Ishikawa (cell line): ENCODE results near the gene ATG12.

ENCODE experiments used
- CEBPB ChIP-seq: IDR thresholded peaks from 2 replicates; pipeline ENCODE4 v1.6.1; 2012
- CREB1 ChIP-seq: IDR thresholded peaks from 2 replicates; pipeline ENCODE4 v1.6.1; 2012; ENCODE audit warnings: low read depth
- EGR1 ChIP-seq: IDR thresholded peaks from 2 replicates; pipeline ENCODE4 v1.6.1; 2012
- EP300 ChIP-seq: IDR thresholded peaks from 2 replicates; pipeline ENCODE4 v1.6.1; 2012; ENCODE audit warnings: borderline replicate concordance
- FOXM1 ChIP-seq: IDR thresholded peaks from 2 replicates; pipeline ENCODE4 v1.6.1; 2012; ENCODE audit warnings: low read depth, borderline replicate concordance
- MAX ChIP-seq: IDR thresholded peaks from 2 replicates; pipeline ENCODE4 v1.6.1; 2012
- NFIC ChIP-seq: IDR thresholded peaks from 2 replicates; pipeline ENCODE4 v1.6.1; 2012
- RAD21 ChIP-seq: IDR thresholded peaks from 2 replicates; pipeline ENCODE4 v1.6.1; 2012; ENCODE audit warnings: low read depth
- REST ChIP-seq: IDR thresholded peaks from 2 replicates; pipeline ENCODE4 v1.6.1; 2012; ENCODE audit warnings: low read depth, mild to moderate bottlenecking
- TAF1 ChIP-seq: IDR thresholded peaks from 2 replicates; pipeline ENCODE4 v1.6.1; 2012; ENCODE audit warnings: low read depth, mild to moderate bottlenecking
- TCF12 ChIP-seq: IDR thresholded peaks from 2 replicates; pipeline ENCODE4 v1.6.1; 2012; ENCODE audit warnings: low read depth
- TEAD4 ChIP-seq: IDR thresholded peaks from 2 replicates; pipeline ENCODE4 v1.6.1; 2012
- USF1 ChIP-seq: IDR thresholded peaks from 2 replicates; pipeline ENCODE4 v1.6.1; 2012
- YY1 ChIP-seq: IDR thresholded peaks from 2 replicates; pipeline ENCODE4 v1.6.1; 2012; ENCODE audit warnings: low read depth
- ZBTB7A ChIP-seq: IDR thresholded peaks from 2 replicates; pipeline ENCODE4 v1.6.1; 2012; ENCODE audit warnings: low read depth

ATG12 gene

GRCh38 chr5:115825948-115826347, 15.4 kb downstream of the ATG12 start:
- no peak for TF ChIP-seq TCF12
- no peak for TF ChIP-seq CREB1
- no peak for TF ChIP-seq FOXM1
- no peak for TF ChIP-seq REST
- no peak for TF ChIP-seq USF1
- TF ChIP-seq CEBPB: no peak
- no peak for TF ChIP-seq RAD21
- no peak for TF ChIP-seq EP300
- TF ChIP-seq ZBTB7A: no peak
- no peak for TF ChIP-seq EGR1
- no peak for TF ChIP-seq TAF1
- TF ChIP-seq MAX: no peak
- no peak for TF ChIP-seq YY1
- TF ChIP-seq TEAD4: no peak
- no peak for TF ChIP-seq NFIC

- no peak for TF ChIP-seq FOXM1
- TF ChIP-seq EGR1: no peak
Measured at GRCh38 chr5:115820846-115821245, 20.5 kb downstream of the ATG12 start.

GRCh38 chr5:115818821-115819220, 22.5 kb downstream of the ATG12 start:
- TF ChIP-seq RAD21 (no peak), TCF12 (no peak), CREB1 (no peak), YY1 (no peak), ZBTB7A (no peak), EP300 (no peak), TEAD4 (no peak), TAF1 (no peak), MAX (no peak), NFIC (no peak), FOXM1 (no peak), USF1 (no peak)

- TF ChIP-seq ZBTB7A (no peak), TEAD4 (no peak), EGR1 (no peak), USF1 (no peak)
Measured at GRCh38 chr5:115817386-115817785, 24.0 kb downstream of the ATG12 start.

- TF ChIP-seq USF1 (no peak), EP300 (no peak), CEBPB (no peak), REST (no peak), FOXM1 (no peak), CREB1 (no peak), YY1 (no peak), NFIC (no peak), RAD21 (no peak), TEAD4 (no peak), TAF1 (no peak), TCF12 (no peak), ZBTB7A (no peak), MAX (no peak), EGR1 (no peak)
Measured at GRCh38 chr5:115816226-115817081, 24.9 kb downstream of the ATG12 start, which contains the start of gene CDO1. CDO1 (minus strand) TSS chr5:115816659; CDS start chr5:115816397, 262 bp downstream.
